ENCODE data around the gene PLPPR2. TPM values are rescaled to one million over a fixed set of nuclear protein-coding genes. Genes with fewer than 3 reads are reported as not detected.

PLPPR2 gene
- total RNA-seq, 1 donor from 2014 or later, result 1.8 TPM

GRCh38 chr19:11323601-11324078 lies 31.6 kb upstream of the PLPPR2 start:
- no peak overlapping the region for H3K4me3 ChIP-seq (ENCODE audit: low read depth, low read length)

GRCh38 chr19:11324079-11324661 lies 31.1 kb upstream of the PLPPR2 start:
- H3K27me3 ChIP-seq (ENCODE audit: control insufficient read depth, insufficient read depth, low read length), result no peaks in the 10 kb centered on the region
- FAIRE-seq, result no peak
- no peaks in the 10 kb centered on the region for H3K36me3 ChIP-seq (ENCODE audit: control insufficient read depth, insufficient read depth, low read length)
- TF ChIP-seq CTCF (IDR thresholded peaks at IDR 0.05; ENCODE audit: insufficient read depth, low read length, severe bottlenecking), result no peak
- DNase-seq (ENCODE audit: low read depth), result peak; percentile 93
- H3K4me3 ChIP-seq (ENCODE audit: low read depth, low read length), result no peak overlapping the region

More at GRCh38 chr19:11323601-11324078, 31.6 kb upstream of the PLPPR2 start:
- no peaks in the 10 kb centered on the region for H3K27me3 ChIP-seq (ENCODE audit: control insufficient read depth, insufficient read depth, low read length)
- DNase-seq (ENCODE audit: low read depth), result no peak
- no peak for TF ChIP-seq CTCF (IDR thresholded peaks at IDR 0.05; ENCODE audit: insufficient read depth, low read length, severe bottlenecking)
- FAIRE-seq, result no peak
- H3K36me3 ChIP-seq (ENCODE audit: control insufficient read depth, insufficient read depth, low read length), result no peaks in the 10 kb centered on the region

- DNase-seq (ENCODE audit: low read depth), result no peak
- FAIRE-seq, result no peak
- no peaks in the 10 kb centered on the region for H3K27me3 ChIP-seq (ENCODE audit: control insufficient read depth, insufficient read depth, low read length)
- no peak for TF ChIP-seq CTCF (IDR thresholded peaks at IDR 0.05; ENCODE audit: insufficient read depth, low read length, severe bottlenecking)
- no peaks in the 10 kb centered on the region for H3K36me3 ChIP-seq (ENCODE audit: control insufficient read depth, insufficient read depth, low read length)
- no peak overlapping the region for H3K4me3 ChIP-seq (ENCODE audit: low read depth, low read length)
These were observed 30.4 kb upstream of the PLPPR2 start for GRCh38 chr19:11324748-11325389.

- Histone ChIP-seq H3K4me3 (ENCODE audit: low read depth, low read length) (no peak overlapping the region), H3K27me3 (ENCODE audit: control insufficient read depth, insufficient read depth, low read length) (no peaks in the 10 kb centered on the region), H3K36me3 (ENCODE audit: control insufficient read depth, insufficient read depth, low read length) (peaks cover 2% of the 10 kb centered on the region)
- FAIRE-seq (no peak), DNase-seq (ENCODE audit: low read depth) (no peak)
- no peak for TF ChIP-seq CTCF (IDR thresholded peaks at IDR 0.05; ENCODE audit: insufficient read depth, low read length, severe bottlenecking)
These were observed 29.7 kb upstream of the PLPPR2 start for GRCh38 chr19:11325544-11325943.

GRCh38 chr19:11330127-11330526 lies 25.1 kb upstream of the PLPPR2 start:
- TF ChIP-seq CTCF (IDR thresholded peaks at IDR 0.05; ENCODE audit: insufficient read depth, low read length, severe bottlenecking), result no peak
- no peak for FAIRE-seq
- Histone ChIP-seq H3K27me3 (ENCODE audit: control insufficient read depth, insufficient read depth, low read length) (no peaks in the 10 kb centered on the region), H3K4me3 (ENCODE audit: low read depth, low read length) (no peak overlapping the region), H3K36me3 (ENCODE audit: control insufficient read depth, insufficient read depth, low read length) (peaks cover 19% of the 10 kb centered on the region)
- no peak for DNase-seq (ENCODE audit: low read depth)
